KMS-11 (cell line): ENCODE measurements around the gene RUNX3.

Experiments used
- H2AFZ ChIP-seq: fragments of 200-600 bp; sonication (generic); 2 replicates; pipeline ENCODE4 v1.6.1; 2016; ENCODE audit warnings: antibody characterized with exemption, mixed run types, low read depth
- H3K27ac ChIP-seq: fragments of 200-600 bp; sonication (generic); 2 replicates; pipeline ENCODE4 v1.6.1; 2016; ENCODE audit warnings: mild to moderate bottlenecking, mixed run types
- H3K27me3 ChIP-seq: fragments of 200-600 bp; sonication (generic); 2 replicates; pipeline ENCODE4 v1.6.1; 2017; ENCODE audit warnings: mild to moderate bottlenecking, low read depth, mixed run types, moderate library complexity; ENCODE audit not compliant: insufficient read depth
- H3K36me3 ChIP-seq: fragments of 200-600 bp; sonication (generic); 2 replicates; pipeline ENCODE4 v1.6.1; 2017; ENCODE audit warnings: mild to moderate bottlenecking, mixed run types; ENCODE audit not compliant: insufficient read depth
- H3K4me1 ChIP-seq: fragments of 200-600 bp; sonication (generic); 2 replicates; pipeline ENCODE4 v1.6.1; 2016; ENCODE audit warnings: mild to moderate bottlenecking, low read depth, mixed run types; ENCODE audit not compliant: poor library complexity, severe bottlenecking
- H3K4me2 ChIP-seq: fragments of 200-600 bp; sonication (generic); 2 replicates; pipeline ENCODE4 v1.7.0; 2016; ENCODE audit warnings: mild to moderate bottlenecking, mixed run types
- H3K4me3 ChIP-seq: fragments of 200-600 bp; sonication (generic); IDR thresholded peaks from 2 replicates; pipeline ENCODE4 v1.6.1; 2017; ENCODE audit warnings: low read depth, low read length, mixed read lengths; ENCODE audit not compliant: insufficient read depth
- H3K79me2 ChIP-seq: fragments of 200-600 bp; sonication (generic); 2 replicates; pipeline ENCODE4 v1.6.1; 2016; ENCODE audit warnings: low read depth, mixed run types; ENCODE audit not compliant: insufficient read depth
- H3K9ac ChIP-seq: fragments of 200-600 bp; sonication (generic); 2 replicates; pipeline ENCODE4 v1.6.1; 2016; ENCODE audit warnings: mild to moderate bottlenecking, mixed run types
- H4K20me1 ChIP-seq: fragments of 200-600 bp; sonication (generic); 2 replicates; pipeline ENCODE4 v1.6.1; 2016; ENCODE audit warnings: mild to moderate bottlenecking, mixed run types; ENCODE audit not compliant: insufficient read depth
- CTCF ChIP-seq: fragments of 200-600 bp; sonication (generic); conservative IDR thresholded peaks from 2 replicates; pipeline ENCODE4 v1.6.1; 2017; ENCODE audit warnings: low read depth, mild to moderate bottlenecking, antibody characterized with exemption, low read length, moderate library complexity, mixed read lengths

Gene RUNX3

GRCh38 chr1:24973315-24973714 lies 43.2 kb upstream of the RUNX3 start:
- H3K9ac ChIP-seq, result no peak overlapping the region
- no peak overlapping the region for H3K27ac ChIP-seq
- no peaks in the 10 kb centered on the region for H3K79me2 ChIP-seq
- H4K20me1 ChIP-seq, result no peaks in the 10 kb centered on the region
- H3K4me2 ChIP-seq, result no peak overlapping the region
- TF ChIP-seq CTCF, result no peak
- no peak overlapping the region for H3K4me3 ChIP-seq
- H3K27me3 ChIP-seq, result no peaks in the 10 kb centered on the region; the same call in 1 of the 2 replicates
- H2AFZ ChIP-seq, result no peak overlapping the region
- H3K4me1 ChIP-seq, result peaks cover 5% of the 10 kb centered on the region
- H3K36me3 ChIP-seq, result no peaks in the 10 kb centered on the region

- H4K20me1 ChIP-seq, result no peaks in the 10 kb centered on the region
- H3K36me3 ChIP-seq, result no peaks in the 10 kb centered on the region
- no peak overlapping the region for H3K4me3 ChIP-seq
- H3K27me3 ChIP-seq, result no peaks in the 10 kb centered on the region; the same call in 1 of the 2 replicates
- TF ChIP-seq CTCF, result no peak
- H3K4me1 ChIP-seq, result peaks cover 5% of the 10 kb centered on the region
- H3K27ac ChIP-seq, result no peak overlapping the region
- no peak overlapping the region for H2AFZ ChIP-seq
- no peak overlapping the region for H3K4me2 ChIP-seq
- H3K9ac ChIP-seq, result no peak overlapping the region
- no peaks in the 10 kb centered on the region for H3K79me2 ChIP-seq
These were observed 42.8 kb upstream of the RUNX3 start for GRCh38 chr1:24972915-24973242.

GRCh38 chr1:24972221-24972914 lies 42.3 kb upstream of the RUNX3 start:
- Histone ChIP-seq H2AFZ (no peak overlapping the region), H3K9ac (no peak overlapping the region), H3K79me2 (no peaks in the 10 kb centered on the region), H3K27ac (no peak overlapping the region), H3K27me3 (no peaks in the 10 kb centered on the region; the same call in 1 of the 2 replicates), H3K4me1 (peaks cover 5% of the 10 kb centered on the region), H4K20me1 (no peaks in the 10 kb centered on the region), H3K36me3 (no peaks in the 10 kb centered on the region), H3K4me3 (no peak overlapping the region), H3K4me2 (no peak overlapping the region)
- no peak for TF ChIP-seq CTCF

- no peaks in the 10 kb centered on the region; the same call in 1 of the 2 replicates for H3K27me3 ChIP-seq
- peaks cover 10% of the 10 kb centered on the region for H3K4me1 ChIP-seq
- H3K9ac ChIP-seq, result no peak overlapping the region
- no peak overlapping the region for H3K27ac ChIP-seq
- no peak overlapping the region for H3K4me3 ChIP-seq
- no peak for TF ChIP-seq CTCF
- H3K79me2 ChIP-seq, result no peaks in the 10 kb centered on the region
- H2AFZ ChIP-seq, result no peak overlapping the region
- H3K36me3 ChIP-seq, result no peaks in the 10 kb centered on the region
- no peaks in the 10 kb centered on the region for H4K20me1 ChIP-seq
- H3K4me2 ChIP-seq, result no peak overlapping the region
These were observed 41.1 kb upstream of the RUNX3 start for GRCh38 chr1:24970926-24971875.
